Gastroesophageal sphincter (tissue), 3 donors: Measurements from ENCODE around the gene KRT3.

Source experiments
- POLR2A ChIP-seq, 2 donors: fragments of 450-650 bp; IDR thresholded peaks; one replicate each; pipeline ENCODE4 v1.6.1; 2017; ENCODE audit warnings: antibody characterized with exemption in 2 of 2, mild to moderate bottlenecking in 2 of 2, moderate library complexity in 1 of 2
- POLR2AphosphoS5 ChIP-seq: sonication (generic); formaldehyde crosslinking; IDR thresholded peaks from one replicate; pipeline ENCODE4 v1.6.1; 2017; ENCODE audit warnings: antibody characterized with exemption
- TF ChIP-seq, protein P1 (sequence below), 4 experiments: fragments of 200-600 bp in 2 of 4; fragments of 450-650 bp in 2 of 4; sonication (generic) in 1 of 4; IDR thresholded peaks; one replicate each; pipeline ENCODE4 v1.5.1; 2017 to 2019; ENCODE audit warnings: antibody characterized with exemption in 4 of 4, mild to moderate bottlenecking in 2 of 4, moderate library complexity in 2 of 4

DNA sequence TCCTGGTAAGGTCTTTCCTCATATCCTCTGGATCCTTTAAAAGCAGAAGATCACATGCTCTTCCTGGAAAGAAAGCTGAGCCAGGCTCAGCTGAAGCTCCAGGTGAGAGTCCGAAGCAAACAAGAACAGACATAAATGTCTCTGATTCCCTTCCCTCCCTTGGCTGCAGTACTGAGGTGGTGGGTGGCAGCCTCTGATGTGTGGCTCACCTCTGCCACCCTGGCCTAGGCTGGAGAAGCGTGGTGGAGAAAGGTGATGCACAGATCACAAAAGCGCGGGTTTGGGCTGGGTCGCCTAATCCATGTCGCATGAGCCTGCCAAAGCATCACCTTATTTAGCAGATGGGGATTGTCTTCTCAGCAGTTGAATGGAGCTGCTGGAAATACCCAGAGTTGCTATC, 16.0 kb downstream of the KRT3 start:
- TF ChIP-seq POLR2A (IDR thresholded peaks at IDR 0.05): no peak
- TF ChIP-seq, protein P1, sequence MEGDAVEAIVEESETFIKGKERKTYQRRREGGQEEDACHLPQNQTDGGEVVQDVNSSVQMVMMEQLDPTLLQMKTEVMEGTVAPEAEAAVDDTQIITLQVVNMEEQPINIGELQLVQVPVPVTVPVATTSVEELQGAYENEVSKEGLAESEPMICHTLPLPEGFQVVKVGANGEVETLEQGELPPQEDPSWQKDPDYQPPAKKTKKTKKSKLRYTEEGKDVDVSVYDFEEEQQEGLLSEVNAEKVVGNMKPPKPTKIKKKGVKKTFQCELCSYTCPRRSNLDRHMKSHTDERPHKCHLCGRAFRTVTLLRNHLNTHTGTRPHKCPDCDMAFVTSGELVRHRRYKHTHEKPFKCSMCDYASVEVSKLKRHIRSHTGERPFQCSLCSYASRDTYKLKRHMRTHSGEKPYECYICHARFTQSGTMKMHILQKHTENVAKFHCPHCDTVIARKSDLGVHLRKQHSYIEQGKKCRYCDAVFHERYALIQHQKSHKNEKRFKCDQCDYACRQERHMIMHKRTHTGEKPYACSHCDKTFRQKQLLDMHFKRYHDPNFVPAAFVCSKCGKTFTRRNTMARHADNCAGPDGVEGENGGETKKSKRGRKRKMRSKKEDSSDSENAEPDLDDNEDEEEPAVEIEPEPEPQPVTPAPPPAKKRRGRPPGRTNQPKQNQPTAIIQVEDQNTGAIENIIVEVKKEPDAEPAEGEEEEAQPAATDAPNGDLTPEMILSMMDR (IDR thresholded peaks at IDR 0.05): no peak
- no peak for TF ChIP-seq POLR2AphosphoS5
